ENCODE measurements around the gene PCK1.

DNA sequence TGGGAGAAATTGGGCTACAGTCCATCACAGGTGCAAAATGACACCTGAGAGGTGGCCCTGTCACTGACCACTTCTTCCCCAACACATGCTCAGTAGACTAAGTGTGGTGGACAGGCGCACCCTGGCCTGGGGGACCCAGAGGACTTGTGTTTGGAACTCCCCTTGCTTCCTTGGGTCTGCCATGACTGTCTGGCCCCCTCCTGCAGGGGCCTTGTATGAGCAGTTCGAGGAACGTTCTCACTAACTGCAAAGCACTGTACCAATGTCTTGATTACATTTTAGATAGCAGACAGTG, 4.0 kb upstream of the PCK1 start:
- TF ChIP-seq, protein P1, sequence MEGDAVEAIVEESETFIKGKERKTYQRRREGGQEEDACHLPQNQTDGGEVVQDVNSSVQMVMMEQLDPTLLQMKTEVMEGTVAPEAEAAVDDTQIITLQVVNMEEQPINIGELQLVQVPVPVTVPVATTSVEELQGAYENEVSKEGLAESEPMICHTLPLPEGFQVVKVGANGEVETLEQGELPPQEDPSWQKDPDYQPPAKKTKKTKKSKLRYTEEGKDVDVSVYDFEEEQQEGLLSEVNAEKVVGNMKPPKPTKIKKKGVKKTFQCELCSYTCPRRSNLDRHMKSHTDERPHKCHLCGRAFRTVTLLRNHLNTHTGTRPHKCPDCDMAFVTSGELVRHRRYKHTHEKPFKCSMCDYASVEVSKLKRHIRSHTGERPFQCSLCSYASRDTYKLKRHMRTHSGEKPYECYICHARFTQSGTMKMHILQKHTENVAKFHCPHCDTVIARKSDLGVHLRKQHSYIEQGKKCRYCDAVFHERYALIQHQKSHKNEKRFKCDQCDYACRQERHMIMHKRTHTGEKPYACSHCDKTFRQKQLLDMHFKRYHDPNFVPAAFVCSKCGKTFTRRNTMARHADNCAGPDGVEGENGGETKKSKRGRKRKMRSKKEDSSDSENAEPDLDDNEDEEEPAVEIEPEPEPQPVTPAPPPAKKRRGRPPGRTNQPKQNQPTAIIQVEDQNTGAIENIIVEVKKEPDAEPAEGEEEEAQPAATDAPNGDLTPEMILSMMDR (IDR thresholded peaks at IDR 0.05; ENCODE audit: extremely low read depth in 1 of 2, insufficient read depth in 1 of 2, low read depth in 1 of 2, low read length in 2 of 2): no peak
- TF ChIP-seq POLR2AphosphoS5 (IDR thresholded peaks at IDR 0.05; ENCODE audit: insufficient read depth, low read depth, low read length): no peak
- no peak for TF ChIP-seq MAX (IDR thresholded peaks at IDR 0.05; ENCODE audit: insufficient read depth, insufficient read length)
- no peak for TF ChIP-seq EZH2 (IDR thresholded peaks at IDR 0.05; ENCODE audit: borderline replicate concordance, low read depth, low read length, severe bottlenecking)

All from endothelial cell of umbilical vein (primary cell).